Effector memory CD8-positive, alpha-beta T cell (primary cell): ENCODE measurements around the gene UBQLNL.

Experiments
- ATAC-seq: fragments of 150-1000 bp; cut with Tn5 transposase; replicated peaks from 2 replicates; pipeline ENCODE4 v1.10.0; 2021; ENCODE audit warnings: mild to moderate bottlenecking, moderate library complexity
- DNase-seq, 3 experiments: peaks; one replicate each; pipeline ENCODE4 v3.0.0; 2021
- H3K27ac Mint-ChIP-seq, 2 donors: one replicate each; pipeline ENCODE4 v1.8.0; 2022; ENCODE audit warnings: mild to moderate bottlenecking in 2 of 2, mixed read lengths in 2 of 2, moderate library complexity in 2 of 2
- H3K27me3 Mint-ChIP-seq, 2 donors: one replicate each; pipeline ENCODE4 v1.8.0; 2022; ENCODE audit warnings: mixed read lengths in 2 of 2
- H3K36me3 Mint-ChIP-seq: one replicate; pipeline ENCODE4 v1.8.0; 2022; ENCODE audit warnings: mild to moderate bottlenecking, moderate library complexity, mixed read lengths; ENCODE audit not compliant: insufficient read depth
- H3K4me1 Mint-ChIP-seq, 2 donors: one replicate each; pipeline ENCODE4 v1.8.0; 2022; ENCODE audit warnings: low read depth in 2 of 2, mixed read lengths in 2 of 2
- H3K4me3 Mint-ChIP-seq, 2 donors: one replicate each; pipeline ENCODE4 v1.8.0; 2022; ENCODE audit warnings: mild to moderate bottlenecking in 2 of 2, mixed read lengths in 2 of 2, moderate library complexity in 2 of 2
- H3K9me3 Mint-ChIP-seq, 2 donors: one replicate each; pipeline ENCODE4 v1.8.0; 2022; ENCODE audit warnings: mixed read lengths in 2 of 2
- total RNA-seq, 9 experiments: gene quantifications; one replicate each; lab custom pipeline; 2026; lab: John Stamatoyannopoulos, UW

Gene UBQLNL
- 0 to 0.78 (median 0.03) reads per million in 9 experiments for total RNA-seq

DNA sequence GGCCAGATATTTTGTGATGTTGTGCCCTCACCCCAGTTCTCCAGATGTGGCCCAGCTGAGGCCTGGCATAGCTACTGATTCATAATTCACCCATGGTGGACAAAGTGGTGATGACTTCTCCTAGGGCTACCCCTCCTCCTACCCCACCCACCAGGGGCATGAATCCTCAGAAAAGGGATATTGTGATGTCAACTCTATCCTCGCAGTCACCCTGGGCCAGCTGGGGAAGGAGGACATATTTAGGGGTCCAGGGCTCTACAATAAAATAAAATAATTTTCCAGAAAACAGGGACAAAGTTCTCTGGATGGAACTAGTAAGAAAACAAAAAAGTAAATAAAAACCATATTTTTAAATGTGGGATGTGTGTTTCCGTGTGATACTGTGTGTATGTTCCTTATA, at the start of gene UBQLNL:
TSS of gene UBQLNL (minus strand) at position 101 of the 400 bp plus-strand sequence. CDS start 258 bp downstream, outside the sequence.
- no peak for DNase-seq
- no peak for ATAC-seq
- no peaks in the 10 kb centered on the region for H3K36me3 Mint-ChIP-seq
- no peaks in the 10 kb centered on the region for H3K9me3 Mint-ChIP-seq
- no peak within 1 kb of the TSS for H3K4me3 Mint-ChIP-seq
- no peaks in the 10 kb centered on the region for H3K27me3 Mint-ChIP-seq
- no peaks in the 10 kb centered on the region for H3K4me1 Mint-ChIP-seq
- no peak within 1 kb of the TSS for H3K27ac Mint-ChIP-seq

- H3K4me1 Mint-ChIP-seq, result no peaks in the 10 kb centered on the region
These were observed 47.9 kb upstream of the UBQLNL start for GRCh38 chr11:5564259-5565019.

DNA sequence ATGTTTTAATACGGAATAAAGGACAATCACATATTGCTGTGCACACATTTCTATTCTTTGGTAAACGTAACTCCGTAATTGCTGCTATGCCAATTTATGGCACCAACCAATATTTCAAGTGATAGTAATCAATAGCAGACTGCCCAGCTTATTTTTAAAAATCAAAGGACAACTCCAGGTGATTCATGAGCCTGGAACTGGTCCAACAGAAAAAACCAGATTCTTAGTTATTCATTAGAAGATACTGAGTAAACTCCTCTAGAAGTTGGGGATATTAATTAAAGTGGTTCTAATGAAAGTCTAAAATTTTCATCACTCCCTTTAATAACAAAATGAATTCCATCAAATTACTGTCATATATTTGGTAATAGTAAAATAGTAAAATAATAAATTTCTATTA, 41.3 kb upstream of the UBQLNL start:
- H3K4me3 Mint-ChIP-seq, result no peak overlapping the region
- no peaks in the 10 kb centered on the region for H3K36me3 Mint-ChIP-seq
- H3K27me3 Mint-ChIP-seq, result peaks cover 8 to 36% of the 10 kb centered on the region in 2 donors
- no peak for ATAC-seq
- H3K9me3 Mint-ChIP-seq, result no peaks in the 10 kb centered on the region
- peaks cover 0 to 1% of the 10 kb centered on the region in 2 donors for H3K4me1 Mint-ChIP-seq
- no peak for DNase-seq
- H3K27ac Mint-ChIP-seq, result no peak overlapping the region

More at GRCh38 chr11:5564259-5565019, 47.9 kb upstream of the UBQLNL start:
- H3K27ac Mint-ChIP-seq, result no peak overlapping the region
- H3K27me3 Mint-ChIP-seq, result peaks cover 8 to 38% of the 10 kb centered on the region in 2 donors
- H3K4me3 Mint-ChIP-seq, result no peak overlapping the region
- ATAC-seq (no peak), DNase-seq (no peak)
- H3K9me3 Mint-ChIP-seq, result peaks cover 0 to 2% of the 10 kb centered on the region in 2 donors
- H3K36me3 Mint-ChIP-seq, result no peaks in the 10 kb centered on the region

GRCh38 chr11:5556596-5557188, 40.2 kb upstream of the UBQLNL start:
- no peaks in the 10 kb centered on the region for H3K9me3 Mint-ChIP-seq
- ATAC-seq (no peak), DNase-seq (no peak)
- H3K27me3 Mint-ChIP-seq, result peaks cover 12 to 41% of the 10 kb centered on the region in 2 donors
- H3K4me1 Mint-ChIP-seq, result peaks cover 0 to 1% of the 10 kb centered on the region in 2 donors
- H3K36me3 Mint-ChIP-seq, result no peaks in the 10 kb centered on the region
- H3K4me3 Mint-ChIP-seq, result no peak overlapping the region
- no peak overlapping the region for H3K27ac Mint-ChIP-seq

GRCh38 chr11:5553343-5553742, 36.8 kb upstream of the UBQLNL start:
- H3K27ac Mint-ChIP-seq, result no peak overlapping the region
- H3K27me3 Mint-ChIP-seq, result peaks cover 20 to 51% of the 10 kb centered on the region in 2 donors
- DNase-seq (no peak), ATAC-seq (no peak)
- H3K9me3 Mint-ChIP-seq, result no peaks in the 10 kb centered on the region
- no peak overlapping the region for H3K4me3 Mint-ChIP-seq
- peaks cover 0 to 1% of the 10 kb centered on the region in 2 donors for H3K4me1 Mint-ChIP-seq
- no peaks in the 10 kb centered on the region for H3K36me3 Mint-ChIP-seq

DNA sequence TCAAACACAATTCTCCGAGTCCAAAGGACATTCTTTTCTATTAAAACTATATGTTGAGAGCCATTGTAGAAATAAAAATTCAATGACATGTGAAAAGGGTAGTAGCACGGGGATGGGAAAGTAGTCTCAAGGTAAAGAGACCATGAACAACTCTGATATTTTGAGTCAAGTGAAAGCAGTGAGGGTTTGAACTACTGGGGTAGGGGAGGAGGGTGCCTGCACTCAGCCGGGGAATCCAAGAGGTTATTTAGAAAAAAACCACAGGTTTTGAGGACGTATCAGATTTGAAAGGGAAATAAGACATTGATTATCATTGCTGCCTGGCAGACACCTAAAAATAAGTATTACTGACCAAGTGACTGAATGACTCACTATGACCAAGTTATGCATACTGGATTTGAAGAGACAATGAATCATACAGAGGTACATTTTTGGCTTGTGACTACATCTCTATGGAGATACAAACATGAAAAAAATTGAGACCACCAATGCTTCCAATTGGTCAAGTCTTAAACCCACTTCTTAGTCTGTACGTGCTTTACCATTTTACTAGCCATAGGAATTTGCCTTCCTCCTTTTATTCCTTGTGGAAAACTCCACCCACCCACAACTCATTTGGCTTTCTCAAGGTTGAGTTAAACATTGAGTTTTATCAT, 34.1 kb upstream of the UBQLNL start:
- no peaks in the 10 kb centered on the region for H3K36me3 Mint-ChIP-seq
- peaks cover 0 to 1% of the 10 kb centered on the region in 2 donors for H3K4me1 Mint-ChIP-seq
- ATAC-seq (no peak), DNase-seq (no peak)
- H3K4me3 Mint-ChIP-seq, result no peak overlapping the region
- peaks cover 20 to 41% of the 10 kb centered on the region in 2 donors for H3K27me3 Mint-ChIP-seq
- no peaks in the 10 kb centered on the region for H3K9me3 Mint-ChIP-seq
- no peak overlapping the region for H3K27ac Mint-ChIP-seq

DNA sequence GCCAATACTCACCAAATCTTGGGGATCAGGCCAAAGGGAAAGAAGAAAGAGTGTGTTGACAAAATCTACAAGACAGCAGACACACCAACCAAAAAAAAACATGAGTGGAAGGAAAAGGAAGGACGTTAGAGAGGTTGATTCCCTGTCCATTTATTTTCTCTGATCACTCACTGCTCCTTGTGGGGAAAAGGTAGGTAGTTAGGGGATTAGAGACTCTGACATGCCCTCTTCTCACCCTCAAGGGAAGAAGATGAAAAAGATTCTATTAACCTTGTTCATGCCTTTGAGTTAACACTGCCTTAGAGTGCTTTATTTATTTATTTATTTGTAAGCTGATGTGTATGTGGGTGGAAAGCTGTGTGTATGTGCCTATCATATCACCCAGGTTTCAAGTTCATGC, 31.9 kb upstream of the UBQLNL start, which contains the start of gene OR52H1:
TSS of gene OR52H1 (minus strand) at position 101 of the 400 bp plus-strand sequence. CDS start 3,035 bp downstream, outside the sequence.
- H3K27ac Mint-ChIP-seq, result no peak within 1 kb of the TSS
- H3K9me3 Mint-ChIP-seq, result no peaks in the 10 kb centered on the region
- no peak within 1 kb of the TSS for H3K4me3 Mint-ChIP-seq
- DNase-seq (no peak), ATAC-seq (no peak)
- H3K4me1 Mint-ChIP-seq, result no peaks in the 10 kb centered on the region
- peaks cover 20 to 30% of the 10 kb centered on the region in 2 donors for H3K27me3 Mint-ChIP-seq
- no peaks in the 10 kb centered on the region for H3K36me3 Mint-ChIP-seq

DNA sequence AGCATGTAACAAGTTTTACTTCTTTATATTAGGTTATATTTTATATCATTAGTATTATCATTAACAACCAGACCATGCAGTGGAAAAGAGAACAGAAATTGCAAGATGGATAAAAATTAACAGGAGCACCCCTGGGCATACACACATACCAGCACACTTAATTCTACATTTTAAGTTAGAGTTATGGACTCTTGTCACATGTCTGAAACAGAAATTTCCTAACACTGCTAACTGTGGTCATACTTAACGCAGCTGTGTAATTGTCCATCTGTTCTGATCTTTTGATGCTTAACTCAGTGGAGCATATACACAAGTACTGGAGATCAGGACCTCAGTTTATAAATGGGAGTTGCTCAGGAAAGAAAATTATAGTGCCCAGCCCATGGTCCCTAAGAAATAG, 31.5 kb upstream of the UBQLNL start:
- H3K36me3 Mint-ChIP-seq, result no peaks in the 10 kb centered on the region
- no peak for ATAC-seq
- H3K4me3 Mint-ChIP-seq, result no peak overlapping the region
- H3K9me3 Mint-ChIP-seq, result no peaks in the 10 kb centered on the region
- DNase-seq, result no peak
- peaks cover 20 to 30% of the 10 kb centered on the region in 2 donors for H3K27me3 Mint-ChIP-seq
- no peak overlapping the region for H3K27ac Mint-ChIP-seq
- no peaks in the 10 kb centered on the region for H3K4me1 Mint-ChIP-seq

- Mint-ChIP-seq H3K4me1 (no peaks in the 10 kb centered on the region), H3K27ac (no peak overlapping the region), H3K27me3 (peaks cover 13 to 22% of the 10 kb centered on the region in 2 donors), H3K4me3 (no peak overlapping the region), H3K9me3 (no peaks in the 10 kb centered on the region), H3K36me3 (no peaks in the 10 kb centered on the region)
- ATAC-seq (no peak), DNase-seq (no peak)
These were observed 30.0 kb upstream of the UBQLNL start for GRCh38 chr11:5546457-5546856.

GRCh38 chr11:5541427-5541826, 24.9 kb upstream of the UBQLNL start:
- H3K27ac Mint-ChIP-seq, result no peak overlapping the region

GRCh38 chr11:5536482-5536881, 20.0 kb upstream of the UBQLNL start:
- no peaks in the 10 kb centered on the region for H3K36me3 Mint-ChIP-seq
- ATAC-seq (no peak), DNase-seq (no peak)

More at GRCh38 chr11:5541427-5541826, 24.9 kb upstream of the UBQLNL start:
- H3K27me3 Mint-ChIP-seq, result peaks cover 14 to 27% of the 10 kb centered on the region in 2 donors
- DNase-seq (no peak), ATAC-seq (no peak)
- no peak overlapping the region for H3K4me3 Mint-ChIP-seq
- H3K4me1 Mint-ChIP-seq, result no peaks in the 10 kb centered on the region
- H3K36me3 Mint-ChIP-seq, result no peaks in the 10 kb centered on the region
- no peaks in the 10 kb centered on the region for H3K9me3 Mint-ChIP-seq

DNA sequence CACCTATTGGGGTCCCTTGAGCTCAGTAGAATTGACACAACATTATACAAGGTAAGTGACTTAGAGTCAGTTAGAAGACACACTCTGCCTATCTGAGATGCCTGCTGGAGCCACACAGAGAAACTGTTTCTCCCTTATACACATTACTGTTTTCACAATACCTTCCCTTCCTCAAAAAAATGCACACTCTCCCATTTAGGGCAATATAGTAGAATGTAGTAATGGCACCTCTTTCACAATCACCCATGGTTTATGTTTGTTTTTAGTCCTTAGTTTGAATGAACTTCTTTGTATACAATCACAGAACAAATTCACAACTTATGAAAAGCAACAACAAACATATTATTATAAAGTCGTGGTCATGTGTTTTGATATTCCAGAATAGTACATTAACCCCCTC, 17.5 kb upstream of the UBQLNL start:
- DNase-seq, result no peak
- H3K27me3 Mint-ChIP-seq, result peaks cover 21 to 22% of the 10 kb centered on the region in 2 donors

More at GRCh38 chr11:5536482-5536881, 20.0 kb upstream of the UBQLNL start:
- H3K9me3 Mint-ChIP-seq, result no peaks in the 10 kb centered on the region
- H3K4me3 Mint-ChIP-seq, result no peak overlapping the region
- no peak overlapping the region for H3K27ac Mint-ChIP-seq
- H3K4me1 Mint-ChIP-seq, result no peaks in the 10 kb centered on the region
- peaks cover 18 to 30% of the 10 kb centered on the region in 2 donors for H3K27me3 Mint-ChIP-seq

DNA sequence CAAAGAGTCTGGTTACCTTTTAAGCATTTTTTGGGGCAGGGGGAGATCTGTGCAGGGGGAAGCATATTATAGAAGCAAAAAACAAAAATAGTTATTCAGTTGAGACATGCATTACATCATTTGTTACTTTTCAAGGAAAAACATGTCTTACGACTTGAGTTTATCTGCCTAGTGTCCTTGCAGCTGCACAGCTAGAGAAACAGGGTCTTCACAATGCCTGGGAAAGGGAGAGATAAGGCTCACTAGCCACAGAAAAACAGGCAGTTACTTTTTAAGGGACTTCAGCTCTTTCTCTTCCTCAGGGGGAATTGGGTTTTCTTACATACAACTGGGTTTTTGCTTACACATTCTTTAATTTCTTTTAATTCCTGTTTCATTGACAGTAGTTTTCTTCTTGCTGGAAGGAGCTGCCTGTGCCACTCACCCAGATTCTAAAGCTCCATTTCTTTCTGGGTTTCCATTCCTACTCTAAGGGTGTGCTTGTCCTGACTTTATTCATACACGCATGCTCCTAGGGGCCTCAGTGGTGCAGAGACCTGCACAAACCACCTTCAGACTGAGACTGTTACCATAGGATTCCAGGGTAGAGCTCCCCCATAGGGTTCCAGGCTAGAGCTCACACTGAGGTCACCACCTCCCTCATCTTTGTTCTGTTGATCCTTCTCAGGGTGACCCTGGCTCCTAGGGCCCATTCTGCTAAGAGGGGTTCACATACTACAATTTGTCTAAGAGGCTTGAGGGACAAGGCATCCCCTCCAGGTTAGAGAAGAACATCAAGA, 14.7 kb upstream of the UBQLNL start:
- no peaks in the 10 kb centered on the region for H3K4me1 Mint-ChIP-seq

More for the DNA sequence above, 17.5 kb upstream of the UBQLNL start:
- H3K36me3 Mint-ChIP-seq, result no peaks in the 10 kb centered on the region
- no peak overlapping the region for H3K4me3 Mint-ChIP-seq
- no peaks in the 10 kb centered on the region for H3K4me1 Mint-ChIP-seq
- H3K9me3 Mint-ChIP-seq, result no peaks in the 10 kb centered on the region
- ATAC-seq, result no peak
- H3K27ac Mint-ChIP-seq, result no peak overlapping the region

More for the DNA sequence above, 14.7 kb upstream of the UBQLNL start:
- Mint-ChIP-seq H3K27me3 (peaks cover 22 to 23% of the 10 kb centered on the region in 2 donors), H3K4me3 (no peak overlapping the region), H3K36me3 (no peaks in the 10 kb centered on the region), H3K27ac (no peak overlapping the region), H3K9me3 (no peaks in the 10 kb centered on the region)
- DNase-seq (no peak), ATAC-seq (no peak)
